ENCODE measurements around the gene VAX1.

- no peak for TF ChIP-seq RFX5 (IDR thresholded peaks at IDR 0.05)
- TF ChIP-seq, protein P1, sequence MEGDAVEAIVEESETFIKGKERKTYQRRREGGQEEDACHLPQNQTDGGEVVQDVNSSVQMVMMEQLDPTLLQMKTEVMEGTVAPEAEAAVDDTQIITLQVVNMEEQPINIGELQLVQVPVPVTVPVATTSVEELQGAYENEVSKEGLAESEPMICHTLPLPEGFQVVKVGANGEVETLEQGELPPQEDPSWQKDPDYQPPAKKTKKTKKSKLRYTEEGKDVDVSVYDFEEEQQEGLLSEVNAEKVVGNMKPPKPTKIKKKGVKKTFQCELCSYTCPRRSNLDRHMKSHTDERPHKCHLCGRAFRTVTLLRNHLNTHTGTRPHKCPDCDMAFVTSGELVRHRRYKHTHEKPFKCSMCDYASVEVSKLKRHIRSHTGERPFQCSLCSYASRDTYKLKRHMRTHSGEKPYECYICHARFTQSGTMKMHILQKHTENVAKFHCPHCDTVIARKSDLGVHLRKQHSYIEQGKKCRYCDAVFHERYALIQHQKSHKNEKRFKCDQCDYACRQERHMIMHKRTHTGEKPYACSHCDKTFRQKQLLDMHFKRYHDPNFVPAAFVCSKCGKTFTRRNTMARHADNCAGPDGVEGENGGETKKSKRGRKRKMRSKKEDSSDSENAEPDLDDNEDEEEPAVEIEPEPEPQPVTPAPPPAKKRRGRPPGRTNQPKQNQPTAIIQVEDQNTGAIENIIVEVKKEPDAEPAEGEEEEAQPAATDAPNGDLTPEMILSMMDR (IDR thresholded peaks at IDR 0.05) = peak; percentile 89
- TF ChIP-seq EP300 (IDR thresholded peaks at IDR 0.05) = no peak
- TF ChIP-seq, protein P2, sequence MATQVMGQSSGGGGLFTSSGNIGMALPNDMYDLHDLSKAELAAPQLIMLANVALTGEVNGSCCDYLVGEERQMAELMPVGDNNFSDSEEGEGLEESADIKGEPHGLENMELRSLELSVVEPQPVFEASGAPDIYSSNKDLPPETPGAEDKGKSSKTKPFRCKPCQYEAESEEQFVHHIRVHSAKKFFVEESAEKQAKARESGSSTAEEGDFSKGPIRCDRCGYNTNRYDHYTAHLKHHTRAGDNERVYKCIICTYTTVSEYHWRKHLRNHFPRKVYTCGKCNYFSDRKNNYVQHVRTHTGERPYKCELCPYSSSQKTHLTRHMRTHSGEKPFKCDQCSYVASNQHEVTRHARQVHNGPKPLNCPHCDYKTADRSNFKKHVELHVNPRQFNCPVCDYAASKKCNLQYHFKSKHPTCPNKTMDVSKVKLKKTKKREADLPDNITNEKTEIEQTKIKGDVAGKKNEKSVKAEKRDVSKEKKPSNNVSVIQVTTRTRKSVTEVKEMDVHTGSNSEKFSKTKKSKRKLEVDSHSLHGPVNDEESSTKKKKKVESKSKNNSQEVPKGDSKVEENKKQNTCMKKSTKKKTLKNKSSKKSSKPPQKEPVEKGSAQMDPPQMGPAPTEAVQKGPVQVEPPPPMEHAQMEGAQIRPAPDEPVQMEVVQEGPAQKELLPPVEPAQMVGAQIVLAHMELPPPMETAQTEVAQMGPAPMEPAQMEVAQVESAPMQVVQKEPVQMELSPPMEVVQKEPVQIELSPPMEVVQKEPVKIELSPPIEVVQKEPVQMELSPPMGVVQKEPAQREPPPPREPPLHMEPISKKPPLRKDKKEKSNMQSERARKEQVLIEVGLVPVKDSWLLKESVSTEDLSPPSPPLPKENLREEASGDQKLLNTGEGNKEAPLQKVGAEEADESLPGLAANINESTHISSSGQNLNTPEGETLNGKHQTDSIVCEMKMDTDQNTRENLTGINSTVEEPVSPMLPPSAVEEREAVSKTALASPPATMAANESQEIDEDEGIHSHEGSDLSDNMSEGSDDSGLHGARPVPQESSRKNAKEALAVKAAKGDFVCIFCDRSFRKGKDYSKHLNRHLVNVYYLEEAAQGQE (IDR thresholded peaks at IDR 0.05) = no peak
Measured at GRCh38 chr10:117174439-117175214, 36.6 kb upstream of the VAX1 start.
